Ishikawa (cell line): ENCODE measurements around the gene XRCC3.

Experiments
- CEBPB ChIP-seq: IDR thresholded peaks from 2 replicates; pipeline ENCODE4 v1.6.1; 2012
- CREB1 ChIP-seq: IDR thresholded peaks from 2 replicates; pipeline ENCODE4 v1.6.1; 2012; ENCODE audit warnings: low read depth
- EGR1 ChIP-seq: IDR thresholded peaks from 2 replicates; pipeline ENCODE4 v1.6.1; 2012
- EP300 ChIP-seq: IDR thresholded peaks from 2 replicates; pipeline ENCODE4 v1.6.1; 2012; ENCODE audit warnings: borderline replicate concordance
- FOXM1 ChIP-seq: IDR thresholded peaks from 2 replicates; pipeline ENCODE4 v1.6.1; 2012; ENCODE audit warnings: low read depth, borderline replicate concordance
- MAX ChIP-seq: IDR thresholded peaks from 2 replicates; pipeline ENCODE4 v1.6.1; 2012
- NFIC ChIP-seq: IDR thresholded peaks from 2 replicates; pipeline ENCODE4 v1.6.1; 2012
- RAD21 ChIP-seq: IDR thresholded peaks from 2 replicates; pipeline ENCODE4 v1.6.1; 2012; ENCODE audit warnings: low read depth
- TAF1 ChIP-seq: IDR thresholded peaks from 2 replicates; pipeline ENCODE4 v1.6.1; 2012; ENCODE audit warnings: low read depth, mild to moderate bottlenecking
- TCF12 ChIP-seq: IDR thresholded peaks from 2 replicates; pipeline ENCODE4 v1.6.1; 2012; ENCODE audit warnings: low read depth
- TEAD4 ChIP-seq: IDR thresholded peaks from 2 replicates; pipeline ENCODE4 v1.6.1; 2012
- YY1 ChIP-seq: IDR thresholded peaks from 2 replicates; pipeline ENCODE4 v1.6.1; 2012; ENCODE audit warnings: low read depth
- ZBTB7A ChIP-seq: IDR thresholded peaks from 2 replicates; pipeline ENCODE4 v1.6.1; 2012; ENCODE audit warnings: low read depth
- TF ChIP-seq, protein P1 (sequence below): IDR thresholded peaks from 2 replicates; pipeline ENCODE4 v1.6.1; 2012; ENCODE audit warnings: low read depth, mild to moderate bottlenecking
- TF ChIP-seq, protein P2 (sequence below): IDR thresholded peaks from 2 replicates; pipeline ENCODE4 v1.6.1; 2012

XRCC3 gene

GRCh38 chr14:103697603-103698379 is 17.5 kb downstream of the XRCC3 start:
- TF ChIP-seq EGR1 (no peak), YY1 (no peak)

GRCh38 chr14:103697206-103697602 is 18.0 kb downstream of the XRCC3 start:
- TF ChIP-seq CEBPB (no peak), RAD21 (no peak), CREB1 (no peak)

GRCh38 chr14:103696466-103697071 is 18.7 kb downstream of the XRCC3 start:
- TF ChIP-seq RAD21 (no peak), FOXM1 (no peak), ZBTB7A (peak; percentile 63; the same call in 1 of the 2 replicates)
- TF ChIP-seq, protein P1, sequence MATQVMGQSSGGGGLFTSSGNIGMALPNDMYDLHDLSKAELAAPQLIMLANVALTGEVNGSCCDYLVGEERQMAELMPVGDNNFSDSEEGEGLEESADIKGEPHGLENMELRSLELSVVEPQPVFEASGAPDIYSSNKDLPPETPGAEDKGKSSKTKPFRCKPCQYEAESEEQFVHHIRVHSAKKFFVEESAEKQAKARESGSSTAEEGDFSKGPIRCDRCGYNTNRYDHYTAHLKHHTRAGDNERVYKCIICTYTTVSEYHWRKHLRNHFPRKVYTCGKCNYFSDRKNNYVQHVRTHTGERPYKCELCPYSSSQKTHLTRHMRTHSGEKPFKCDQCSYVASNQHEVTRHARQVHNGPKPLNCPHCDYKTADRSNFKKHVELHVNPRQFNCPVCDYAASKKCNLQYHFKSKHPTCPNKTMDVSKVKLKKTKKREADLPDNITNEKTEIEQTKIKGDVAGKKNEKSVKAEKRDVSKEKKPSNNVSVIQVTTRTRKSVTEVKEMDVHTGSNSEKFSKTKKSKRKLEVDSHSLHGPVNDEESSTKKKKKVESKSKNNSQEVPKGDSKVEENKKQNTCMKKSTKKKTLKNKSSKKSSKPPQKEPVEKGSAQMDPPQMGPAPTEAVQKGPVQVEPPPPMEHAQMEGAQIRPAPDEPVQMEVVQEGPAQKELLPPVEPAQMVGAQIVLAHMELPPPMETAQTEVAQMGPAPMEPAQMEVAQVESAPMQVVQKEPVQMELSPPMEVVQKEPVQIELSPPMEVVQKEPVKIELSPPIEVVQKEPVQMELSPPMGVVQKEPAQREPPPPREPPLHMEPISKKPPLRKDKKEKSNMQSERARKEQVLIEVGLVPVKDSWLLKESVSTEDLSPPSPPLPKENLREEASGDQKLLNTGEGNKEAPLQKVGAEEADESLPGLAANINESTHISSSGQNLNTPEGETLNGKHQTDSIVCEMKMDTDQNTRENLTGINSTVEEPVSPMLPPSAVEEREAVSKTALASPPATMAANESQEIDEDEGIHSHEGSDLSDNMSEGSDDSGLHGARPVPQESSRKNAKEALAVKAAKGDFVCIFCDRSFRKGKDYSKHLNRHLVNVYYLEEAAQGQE, result no peak

- TF ChIP-seq FOXM1 (no peak), TAF1 (no peak)
Observed at GRCh38 chr14:103696070-103696402, 19.2 kb downstream of the XRCC3 start.

DNA sequence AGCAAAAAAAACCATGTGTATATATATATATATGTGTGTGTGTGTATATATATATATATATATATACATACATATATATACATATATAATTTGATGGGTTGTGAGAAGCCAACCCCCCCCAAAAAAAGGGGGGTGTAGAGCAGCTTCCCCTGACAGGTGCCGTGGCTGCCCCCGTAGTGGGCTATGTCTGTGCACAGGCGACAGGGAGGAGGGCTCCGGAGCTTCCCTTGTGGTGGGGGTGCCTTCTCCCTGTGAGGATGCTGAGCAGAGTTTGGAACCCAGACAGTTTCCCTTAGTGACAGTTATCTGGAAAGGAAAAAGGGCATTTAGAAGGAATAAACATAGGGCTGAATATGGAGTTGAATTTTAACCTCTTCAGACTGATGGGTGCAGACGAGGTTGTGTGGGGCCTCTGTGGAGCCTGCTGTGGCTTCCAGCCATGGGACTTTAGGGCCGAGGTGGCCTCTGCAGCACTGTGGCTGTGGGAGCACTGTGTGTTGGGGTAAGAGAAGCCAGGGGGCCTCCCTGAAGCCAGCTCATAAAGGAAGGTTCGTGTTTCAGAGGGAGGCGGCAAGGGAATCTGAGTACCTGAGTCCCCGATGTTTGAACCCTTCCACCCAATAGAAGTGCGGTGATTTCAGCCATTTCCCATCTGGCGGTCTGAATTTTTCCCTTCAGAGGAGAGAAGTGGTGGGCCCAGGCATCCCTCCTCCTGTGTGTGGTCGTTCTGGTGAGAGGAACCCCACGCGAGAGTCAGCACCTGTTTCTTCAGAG is 19.8 kb downstream of the XRCC3 start:
- TF ChIP-seq, protein P2, sequence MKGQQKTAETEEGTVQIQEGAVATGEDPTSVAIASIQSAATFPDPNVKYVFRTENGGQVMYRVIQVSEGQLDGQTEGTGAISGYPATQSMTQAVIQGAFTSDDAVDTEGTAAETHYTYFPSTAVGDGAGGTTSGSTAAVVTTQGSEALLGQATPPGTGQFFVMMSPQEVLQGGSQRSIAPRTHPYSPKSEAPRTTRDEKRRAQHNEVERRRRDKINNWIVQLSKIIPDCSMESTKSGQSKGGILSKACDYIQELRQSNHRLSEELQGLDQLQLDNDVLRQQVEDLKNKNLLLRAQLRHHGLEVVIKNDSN, result no peak
- no peak for TF ChIP-seq EGR1
- TF ChIP-seq RAD21, result no peak
- TF ChIP-seq MAX, result no peak
- no peak for TF ChIP-seq CREB1
- TF ChIP-seq TCF12, result no peak

- TF ChIP-seq, protein P1, result no peak
- no peak for TF ChIP-seq NFIC
- TF ChIP-seq ZBTB7A, result no peak
- TF ChIP-seq TCF12, result no peak
- no peak for TF ChIP-seq TEAD4
- no peak for TF ChIP-seq CEBPB
- TF ChIP-seq EP300, result no peak
- no peak for TF ChIP-seq EGR1
- TF ChIP-seq FOXM1, result no peak
- no peak for TF ChIP-seq TAF1
- no peak for TF ChIP-seq RAD21
- TF ChIP-seq MAX, result no peak
- TF ChIP-seq CREB1, result no peak
- TF ChIP-seq YY1, result no peak
- TF ChIP-seq, protein P2, result no peak
Observed at GRCh38 chr14:103694572-103695026, 20.7 kb downstream of the XRCC3 start.

DNA sequence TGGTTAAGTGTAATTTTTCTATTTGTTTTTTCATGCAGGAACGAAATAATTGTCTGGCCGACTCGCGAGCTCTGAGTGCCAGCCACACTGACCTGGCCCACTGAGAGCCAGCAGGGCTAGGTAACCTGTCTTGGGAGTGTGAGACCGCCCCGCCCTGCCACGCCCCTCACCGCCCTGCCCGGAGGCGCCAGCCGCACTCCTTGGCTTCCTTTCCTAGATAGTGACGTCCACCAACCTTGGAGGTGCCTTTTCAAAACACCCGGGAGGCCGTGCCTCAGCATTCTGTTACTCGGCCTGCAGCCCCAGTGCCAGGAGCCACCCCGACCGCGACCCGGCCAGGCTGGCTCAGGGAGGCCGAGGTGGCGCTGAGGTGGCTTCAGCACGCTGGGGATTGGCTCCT is 21.7 kb downstream of the XRCC3 start:
- TF ChIP-seq MAX, result peak; percentile 47
- no peak for TF ChIP-seq TAF1
- TF ChIP-seq EP300, result no peak
- TF ChIP-seq, protein P2, result no peak
- peak; percentile 10; the same call in 1 of the 2 replicates for TF ChIP-seq RAD21
- 0 out of 2 replicates have a peak, but pooled peaks have one; percentile 6 for TF ChIP-seq ZBTB7A
- TF ChIP-seq CEBPB, result no peak
- no peak for TF ChIP-seq TCF12
- TF ChIP-seq YY1, result no peak
- peak; percentile 16; the same call in 1 of the 2 replicates for TF ChIP-seq NFIC
- TF ChIP-seq, protein P1, result no peak
- TF ChIP-seq TEAD4, result peak; percentile 20; the same call in 1 of the 2 replicates
- no peak for TF ChIP-seq FOXM1
- TF ChIP-seq EGR1, result no peak
- TF ChIP-seq CREB1, result no peak
